Measurements from ENCODE around the gene ATP11A. TPM values are rescaled to one million over a fixed set of nuclear protein-coding genes. Genes with fewer than 3 reads are reported as not detected.

ATP11A gene
- total and polyA plus RNA-seq, 9 of the 15 experiments (the other 6 are each of a cell fraction or from before 2014, with no cell fraction given): 0.38 to 34.2 (median 4.2) TPM

- Histone ChIP-seq H3K4me2 (ENCODE audit: insufficient read depth, low read length) (no peak overlapping the region), H3K27ac (ENCODE audit: extremely low read depth, low read depth, low read length) (no peak overlapping the region), H3K9ac (ENCODE audit: insufficient read depth in 1 of 2, low read depth in 2 of 2, low read length in 2 of 2) (no peak overlapping the region; a peak in 1 of 4 replicates), H2AFZ (ENCODE audit: low read depth, low read length) (no peak overlapping the region), H3K79me2 (ENCODE audit: control insufficient read depth, insufficient read depth, low read length) (no peaks in the 10 kb centered on the region; the same call in none of the 3 replicates), H3K4me1 (replicated peaks in 1 of 2; ENCODE audit: control insufficient read depth in 2 of 2, insufficient read depth in 2 of 2, low read length in 2 of 2) (peaks cover 0 to 8% of the 10 kb centered on the region in 2 experiments; a peak in 2 of 5 replicates), H3K27me3 (ENCODE audit: control insufficient read depth in 2 of 2, insufficient read depth in 2 of 2, low read length in 2 of 2) (no peaks in the 10 kb centered on the region), H3K9me1 (ENCODE audit: control insufficient read depth, insufficient read depth, low read length) (no peaks in the 10 kb centered on the region), H3K4me3 (no peak overlapping the region), H4K20me1 (replicated peaks; ENCODE audit: control insufficient read depth, insufficient read depth, low read length) (peaks cover 6% of the 10 kb centered on the region; the same call in 1 of the 2 replicates), H3K9me3 (replicated peaks; ENCODE audit: control insufficient read depth, insufficient read depth, low read depth, low read length) (no peaks in the 10 kb centered on the region), H3K36me3 (ENCODE audit: control insufficient read depth, insufficient read depth, low read length) (no peaks in the 10 kb centered on the region; the same call in 2 of the 3 replicates)
- CTCF ChIA-PET (ENCODE audit: low intra/inter-chr PET ratio): no interaction called here
- intact Hi-C loops (cut with micrococcal nuclease) (no loop called here), in situ Hi-C loops (cut with MboI) (no loop called here)
- no peak for DNase-seq (ENCODE audit: extremely low read depth in 1 of 4, low spot score in 3 of 4)
- FAIRE-seq: no peak
- TF ChIP-seq ZNF507 (tag; conservative IDR thresholded peaks at IDR 0.05) (no peak), CHD4 (IDR thresholded peaks at IDR 0.05; ENCODE audit: insufficient read depth, insufficient replicate concordance, low read depth, low read length, poor library complexity, severe bottlenecking) (no peak), ELF2 (CRISPR knock-in tag; IDR thresholded peaks at IDR 0.05) (no peak), ZNF668 (CRISPR knock-in tag; IDR thresholded peaks at IDR 0.05) (no peak), ELK3 (CRISPR knock-in tag; IDR thresholded peaks at IDR 0.05) (no peak), FOXJ3 (CRISPR knock-in tag; IDR thresholded peaks at IDR 0.05) (no peak), TAF1 (IDR thresholded peaks at IDR 0.05; ENCODE audit: control insufficient read depth, extremely low read depth, insufficient read depth, low read length, severe bottlenecking) (no peak)
- ATAC-seq: no peak
- no TSS peak for BruUV-seq (replicated peaks)
- POLR2A ChIA-PET: no interaction called here
- 83% methylated on average over 20 of the region's 24 CpGs for WGBS (ENCODE audit: insufficient coverage, low coverage, missing lambda C conversion rate)
Measured at GRCh38 chr13:112752711-112753541, 63.1 kb downstream of the ATP11A start.
